PC-9 (cell line): ENCODE data around the gene HPCAL4. TPM values are rescaled to one million over a fixed set of nuclear protein-coding genes. Genes with fewer than 3 reads are reported as not detected.

Source experiments
- BruUV-seq: library from RNA; stranded (reverse); fragments of 400-500 nt; replicated peaks from 2 replicates; lab custom pipeline; 2021; lab: Mats Ljungman, UMichigan
- CTCF ChIA-PET: fragments of 300-600 bp; sonication (Branson Sonifier 250); formaldehyde crosslinking; loops from one replicate; lab custom pipeline; 2022; ENCODE audit warnings: antibody characterized with exemption; lab: Charles Lee
- POLR2A ChIA-PET: fragments of 300-600 bp; sonication (Branson Sonifier 250); formaldehyde crosslinking; loops from one replicate; lab custom pipeline; 2022; ENCODE audit warnings: antibody characterized with exemption; ENCODE audit not compliant: unreplicated experiment; lab: Charles Lee
- DNase-seq, 2 experiments: peaks; one replicate each; pipeline versions ENCODE4 v3.0.0 to v3.0.0-alpha.2; 2015 to 2022; ENCODE audit warnings: mixed read lengths in 1 of 2
- H2AFZ ChIP-seq: fragments of 200-600 bp; sonication (generic); 2 replicates; pipeline ENCODE4 v1.8.1; 2017; ENCODE audit warnings: antibody characterized with exemption
- H3F3A ChIP-seq: fragments of 200-600 bp; sonication (generic); 2 replicates; pipeline ENCODE4 v1.8.1; 2017; ENCODE audit warnings: antibody characterized with exemption, mild to moderate bottlenecking, low read depth; ENCODE audit not compliant: insufficient read depth
- H3K27ac ChIP-seq: fragments of 200-600 bp; sonication (generic); 2 replicates; pipeline ENCODE4 v1.6.1; 2016; ENCODE audit warnings: mixed run types
- H3K27me3 ChIP-seq: fragments of 200-600 bp; sonication (generic); 2 replicates; pipeline ENCODE4 v1.6.1; 2016; ENCODE audit warnings: low read depth, mixed run types; ENCODE audit not compliant: insufficient read depth
- H3K36me3 ChIP-seq: fragments of 200-600 bp; sonication (generic); 2 replicates; pipeline ENCODE4 v1.6.1; 2016; ENCODE audit warnings: low read depth, mixed run types
- H3K4me1 ChIP-seq: fragments of 200-600 bp; sonication (generic); replicated peaks from 2 replicates; pipeline ENCODE4 v1.6.1; 2016; ENCODE audit warnings: mixed run types; ENCODE audit not compliant: insufficient read depth
- H3K4me2 ChIP-seq: fragments of 200-600 bp; sonication (generic); 2 replicates; pipeline ENCODE4 v1.6.1; 2017; ENCODE audit warnings: mixed run types
- H3K4me3 ChIP-seq: fragments of 200-600 bp; sonication (generic); 2 replicates; pipeline ENCODE4 v1.6.1; 2016; ENCODE audit warnings: mixed run types
- H3K79me2 ChIP-seq: fragments of 200-600 bp; sonication (generic); 2 replicates; pipeline ENCODE4 v1.6.1; 2017; ENCODE audit warnings: low read depth, mixed run types
- H3K9me2 ChIP-seq: fragments of 200-600 bp; sonication (generic); 2 replicates; pipeline ENCODE4 v1.8.1; 2017; ENCODE audit warnings: mild to moderate bottlenecking; ENCODE audit not compliant: insufficient read depth
- H3K9me3 ChIP-seq: fragments of 200-600 bp; sonication (generic); 2 replicates; pipeline ENCODE4 v1.8.1; 2016; ENCODE audit warnings: low read depth; ENCODE audit not compliant: insufficient read depth
- H4K20me1 ChIP-seq: fragments of 200-600 bp; sonication (generic); 2 replicates; pipeline ENCODE4 v1.8.1; 2017; ENCODE audit not compliant: insufficient read depth
- CTCF ChIP-seq: fragments of 200-600 bp; sonication (generic); conservative IDR thresholded peaks from 2 replicates; pipeline ENCODE4 v1.6.1; 2017; ENCODE audit warnings: mixed run types, antibody characterized with exemption, mild to moderate bottlenecking, moderate library complexity
- EZH2 ChIP-seq: fragments of 200-600 bp; sonication (generic); IDR thresholded peaks from 2 replicates; pipeline ENCODE4 v1.8.0; 2017; ENCODE audit warnings: antibody characterized with exemption, low read depth
- intact Hi-C: fragments of 100-400 bp; cut with micrococcal nuclease; formaldehyde crosslinking; loops from one replicate; pipeline ENCODE4 v1.10.0; 2022; ENCODE audit not compliant: unreplicated experiment
- total RNA-seq: library from RNA; stranded (reverse); gene quantifications from 2 replicates; pipeline ENCODE4 v1.2.3, GENCODE V29; 2021

HPCAL4 gene
- total RNA-seq, 1 experiment from 2014 or later: 0.07 TPM

- H3K4me2 ChIP-seq: peak overlapping the region; percentile 70
- H3K27me3 ChIP-seq: peaks cover 53% of the 10 kb centered on the region
- H3K36me3 ChIP-seq: no peaks in the 10 kb centered on the region
- no peaks in the 10 kb centered on the region for H3K9me2 ChIP-seq
- no peaks in the 10 kb centered on the region for H3F3A ChIP-seq
- H2AFZ ChIP-seq: no peak overlapping the region
- H4K20me1 ChIP-seq: no peaks in the 10 kb centered on the region
- intact Hi-C loops: no loop called here
- no TSS peak for BruUV-seq
- H3K9me3 ChIP-seq: no peaks in the 10 kb centered on the region
- no peaks in the 10 kb centered on the region for H3K4me1 ChIP-seq
- ChIA-PET CTCF (interaction anchor here (0.6 to 0.7 kb wide), 2 partner anchors 27 to 39 kb away, joined by 3 to 7 read pairs; no protein-coding TSS in a partner anchor), POLR2A (interaction anchor here (0.6 kb wide), 1 partner anchor 797 kb away, joined by 6 read pairs; no protein-coding TSS in a partner anchor)
- H3K27ac ChIP-seq: no peak overlapping the region
- DNase-seq: no peak
- no peak for TF ChIP-seq EZH2
- TF ChIP-seq CTCF: no peak
- peak overlapping the region; percentile 42; the same call in 1 of the 2 replicates for H3K4me3 ChIP-seq
- H3K79me2 ChIP-seq: no peaks in the 10 kb centered on the region
Measured at GRCh38 chr1:39633422-39633821, 57.8 kb downstream of the HPCAL4 start.

GRCh38 chr1:39632682-39633417 is 58.4 kb downstream of the HPCAL4 start:
- Histone ChIP-seq H3F3A (no peaks in the 10 kb centered on the region), H3K4me2 (peak overlapping the region; percentile 70), H3K9me3 (no peaks in the 10 kb centered on the region), H3K9me2 (no peaks in the 10 kb centered on the region), H3K36me3 (no peaks in the 10 kb centered on the region), H3K27me3 (peaks cover 54% of the 10 kb centered on the region), H4K20me1 (no peaks in the 10 kb centered on the region), H2AFZ (peak overlapping the region; percentile 65; the same call in 1 of the 2 replicates), H3K27ac (no peak overlapping the region), H3K4me3 (peak overlapping the region; percentile 42; the same call in 1 of the 2 replicates), H3K79me2 (no peaks in the 10 kb centered on the region), H3K4me1 (no peaks in the 10 kb centered on the region)
- TF ChIP-seq EZH2 (no peak), CTCF (no peak)
- BruUV-seq: no TSS peak
- ChIA-PET POLR2A (interaction anchor here (0.6 kb wide), 1 partner anchor 796 kb away, joined by 6 read pairs; no protein-coding TSS in a partner anchor), CTCF (interaction anchor here (0.6 to 0.7 kb wide), 2 partner anchors 28 to 40 kb away, joined by 3 to 7 read pairs; no protein-coding TSS in a partner anchor)
- peak in 1 of 2 experiments; percentile 75 for DNase-seq
- intact Hi-C loops: no loop called here

- POLR2A ChIA-PET: no interaction called here
Measured at GRCh38 chr1:39632323-39632681, 58.9 kb downstream of the HPCAL4 start.

More at GRCh38 chr1:39632323-39632681, 58.9 kb downstream of the HPCAL4 start:
- no peaks in the 10 kb centered on the region for H4K20me1 ChIP-seq
- no peak overlapping the region for H3K27ac ChIP-seq
- H3K9me3 ChIP-seq: no peaks in the 10 kb centered on the region
- no peak overlapping the region for H3K4me3 ChIP-seq
- no peaks in the 10 kb centered on the region for H3K9me2 ChIP-seq
- H3K27me3 ChIP-seq: peaks cover 59% of the 10 kb centered on the region
- no peaks in the 10 kb centered on the region for H3K79me2 ChIP-seq
- no peak for DNase-seq
- BruUV-seq: no TSS peak
- H3K4me2 ChIP-seq: no peak overlapping the region; the same call in 1 of the 2 replicates
- no peaks in the 10 kb centered on the region for H3K36me3 ChIP-seq
- H2AFZ ChIP-seq: 0 out of 2 replicates have a peak overlapping the region, but pooled peaks have one; percentile 65
- TF ChIP-seq EZH2: no peak
- no peak for TF ChIP-seq CTCF
- intact Hi-C loops: no loop called here
- no peaks in the 10 kb centered on the region for H3K4me1 ChIP-seq
- CTCF ChIA-PET: no interaction called here
- H3F3A ChIP-seq: no peaks in the 10 kb centered on the region
